OCI-LY7 (cell line): ENCODE measurements around the gene RNPEPL1. TPM values are rescaled to one million over a fixed set of nuclear protein-coding genes. Genes with fewer than 3 reads are reported as not detected.

Experiments
- BruUV-seq: library from RNA; stranded (reverse); fragments of 400-500 nt; replicated peaks from 2 replicates; lab custom pipeline; 2021; lab: Mats Ljungman, UMichigan
- CTCF ChIA-PET: fragments of 300-600 bp; sonication (Branson Sonifier 250); formaldehyde crosslinking; loops from one replicate; lab custom pipeline; 2022; ENCODE audit warnings: antibody characterized with exemption; ENCODE audit not compliant: unreplicated experiment; lab: Charles Lee
- POLR2A ChIA-PET: fragments of 300-600 bp; sonication (Branson Sonifier 250); formaldehyde crosslinking; loops from one replicate; lab custom pipeline; 2022; ENCODE audit warnings: antibody characterized with exemption; lab: Charles Lee
- DNase-seq: peaks from one replicate; pipeline ENCODE4 v3.0.0-alpha.2; 2015; ENCODE audit warnings: low spot score
- H2AFZ ChIP-seq: fragments of 200-600 bp; sonication (generic), shearing (Covaris generic); 2 replicates; pipeline ENCODE4 v1.6.1; 2014; ENCODE audit warnings: mild to moderate bottlenecking, antibody characterized with exemption, low read length, moderate library complexity
- H3K27ac ChIP-seq: fragments of 200-600 bp; sonication (generic); 2 replicates; pipeline ENCODE4 v1.5.1; 2014; ENCODE audit warnings: mixed run types, low read depth, mild to moderate bottlenecking, moderate library complexity, low read length, inconsistent platforms; ENCODE audit not compliant: poor library complexity, severe bottlenecking
- H3K36me3 ChIP-seq: fragments of 200-600 bp; sonication (generic); 2 replicates; pipeline ENCODE4 v1.6.1; 2014; ENCODE audit warnings: mild to moderate bottlenecking, antibody characterized with exemption, low read length, moderate library complexity, mixed read lengths; ENCODE audit not compliant: insufficient read depth
- H3K4me1 ChIP-seq: fragments of 200-600 bp; sonication (generic); 2 replicates; pipeline ENCODE4 v1.5.1; 2014; ENCODE audit warnings: mild to moderate bottlenecking, low read length; ENCODE audit not compliant: insufficient read depth, poor library complexity, severe bottlenecking
- H3K4me2 ChIP-seq: fragments of 200-600 bp; sonication (generic); 2 replicates; pipeline ENCODE4 v1.6.1; 2014; ENCODE audit warnings: mild to moderate bottlenecking, low read length
- H3K4me3 ChIP-seq: fragments of 200-600 bp; sonication (generic); 2 replicates; pipeline ENCODE4 v1.5.1; 2014; ENCODE audit warnings: mild to moderate bottlenecking, low read depth, low read length; ENCODE audit not compliant: poor library complexity, severe bottlenecking
- H3K79me2 ChIP-seq: fragments of 200-600 bp; sonication (generic); 2 replicates; pipeline ENCODE4 v1.6.1; 2016; ENCODE audit warnings: low read depth, mild to moderate bottlenecking, low read length, moderate library complexity, mixed read lengths; ENCODE audit not compliant: insufficient read depth
- H3K9me2 ChIP-seq: fragments of 200-600 bp; sonication (generic); 2 replicates; pipeline ENCODE4 v1.6.1; 2016; ENCODE audit warnings: mild to moderate bottlenecking, low read length, mixed read lengths; ENCODE audit not compliant: insufficient read depth
- H3K9me3 ChIP-seq: fragments of 200-600 bp; sonication (generic); 2 replicates; pipeline ENCODE4 v1.6.1; 2014; ENCODE audit warnings: mild to moderate bottlenecking, mixed run types, low read length, mixed read lengths
- H4K20me1 ChIP-seq: fragments of 200-600 bp; sonication (generic); 2 replicates; pipeline ENCODE4 v1.6.1; 2014; ENCODE audit warnings: mild to moderate bottlenecking, antibody characterized with exemption, low read length, moderate library complexity, mixed read lengths; ENCODE audit not compliant: insufficient read depth
- CTCF ChIP-seq: fragments of 200-600 bp; sonication (generic); conservative IDR thresholded peaks from 2 replicates; pipeline ENCODE4 v1.5.1; 2014; ENCODE audit warnings: mild to moderate bottlenecking, antibody characterized with exemption, low read length, moderate library complexity, mixed read lengths
- EZH2phosphoT487 ChIP-seq: fragments of 200-600 bp; sonication (generic); IDR thresholded peaks from 2 replicates; pipeline ENCODE4 v1.6.1; 2018; ENCODE audit warnings: low read depth, borderline replicate concordance, mild to moderate bottlenecking, mixed run types, antibody characterized with exemption, low read length, moderate library complexity, mixed read lengths
- intact Hi-C: fragments of 100-400 bp; cut with micrococcal nuclease; formaldehyde crosslinking; loops from one replicate; pipeline ENCODE4 v1.10.0; 2022; ENCODE audit not compliant: unreplicated experiment
- total RNA-seq, 2 experiments: library from RNA; depleted of rRNA in 1 of 2; stranded (reverse); fragments of >200 nt in 1 of 2; shearing (Covaris generic) in 1 of 2; gene quantifications; 2 replicates each; pipeline ENCODE4 v1.2.3, GENCODE V29; 2014 to 2022

Gene RNPEPL1
- total RNA-seq, 2 experiments from 2014 or later: 41.9 to 51.8 TPM

- no peak for TF ChIP-seq CTCF
- no peak for TF ChIP-seq EZH2phosphoT487
- no TSS peak for BruUV-seq
- H3K27ac ChIP-seq: no peak overlapping the region
- no peak overlapping the region for H2AFZ ChIP-seq
- peaks cover 10% of the 10 kb centered on the region; the same call in 1 of the 2 replicates for H3K36me3 ChIP-seq
- H3K9me3 ChIP-seq: no peaks in the 10 kb centered on the region
- no peaks in the 10 kb centered on the region; the same call in 1 of the 2 replicates for H4K20me1 ChIP-seq
- H3K4me3 ChIP-seq: no peak overlapping the region
- no peaks in the 10 kb centered on the region for H3K79me2 ChIP-seq
- no peak overlapping the region for H3K4me2 ChIP-seq
- H3K9me2 ChIP-seq: no peaks in the 10 kb centered on the region
- ChIA-PET POLR2A (no interaction called here), CTCF (no interaction called here)
- intact Hi-C loops: no loop called here
- H3K4me1 ChIP-seq: no peaks in the 10 kb centered on the region
- no peak for DNase-seq
Observed at GRCh38 chr2:240602266-240603050, 34.2 kb downstream of the RNPEPL1 start.

GRCh38 chr2:240603081-240603835 is 35.0 kb downstream of the RNPEPL1 start:
- Histone ChIP-seq H4K20me1 (no peaks in the 10 kb centered on the region), H3K4me1 (no peaks in the 10 kb centered on the region), H3K9me2 (no peaks in the 10 kb centered on the region), H3K27ac (no peak overlapping the region), H3K9me3 (no peaks in the 10 kb centered on the region), H3K36me3 (peaks cover 8% of the 10 kb centered on the region; the same call in 1 of the 2 replicates), H2AFZ (no peak overlapping the region), H3K4me3 (no peak overlapping the region), H3K79me2 (no peaks in the 10 kb centered on the region), H3K4me2 (no peak overlapping the region)
- no peak for DNase-seq
- no TSS peak for BruUV-seq
- ChIA-PET POLR2A (no interaction called here), CTCF (no interaction called here)
- intact Hi-C loops: no loop called here
- TF ChIP-seq CTCF: no peak
- TF ChIP-seq EZH2phosphoT487: no peak
